Epithelial cell of proximal tubule (primary cell): ENCODE measurements around the gene TBC1D22A. TPM values are rescaled to one million over a fixed set of nuclear protein-coding genes. Genes with fewer than 3 reads are reported as not detected.

Experiments used
- DNase-seq: peaks from one replicate; pipeline ENCODE4 v3.0.0-alpha.2; 2011; ENCODE audit warnings: low read depth
- H3K4me3 ChIP-seq: 2 replicates; pipeline ENCODE4 v1.5.1; 2011; ENCODE audit warnings: low read depth, mild to moderate bottlenecking, low read length
- CTCF ChIP-seq: conservative IDR thresholded peaks from 2 replicates; pipeline ENCODE4 v1.5.1; 2012; ENCODE audit warnings: low read depth, mild to moderate bottlenecking, low read length
- total RNA-seq: library from RNA; depleted of rRNA; stranded (reverse); fragments of >200 nt; gene quantifications from 2 replicates; pipeline ENCODE4 v1.2.3, GENCODE V29; 2015

Gene TBC1D22A
- total RNA-seq, 1 donor from 2014 or later: 22.7 TPM

- no peak overlapping the region for H3K4me3 ChIP-seq
- no peak for TF ChIP-seq CTCF
- no peak for DNase-seq
Observed at GRCh38 chr22:46846150-46846831, 83.8 kb downstream of the TBC1D22A start.

- no peak for DNase-seq
- no peak for TF ChIP-seq CTCF
- H3K4me3 ChIP-seq: no peak overlapping the region
Observed at GRCh38 chr22:46846832-46847355, 84.4 kb downstream of the TBC1D22A start.

- no peak for DNase-seq
- TF ChIP-seq CTCF: no peak
- no peak overlapping the region for H3K4me3 ChIP-seq
Observed at GRCh38 chr22:46848197-46848596, 85.7 kb downstream of the TBC1D22A start.

GRCh38 chr22:46849101-46849500 lies 86.7 kb downstream of the TBC1D22A start:
- no peak for TF ChIP-seq CTCF
- H3K4me3 ChIP-seq: no peak overlapping the region
- DNase-seq: no peak

GRCh38 chr22:46849951-46850350 lies 87.5 kb downstream of the TBC1D22A start:
- DNase-seq: no peak
- no peak overlapping the region for H3K4me3 ChIP-seq
- TF ChIP-seq CTCF: no peak

GRCh38 chr22:46851311-46851710 lies 88.9 kb downstream of the TBC1D22A start:
- DNase-seq: no peak
- TF ChIP-seq CTCF: no peak
- no peak overlapping the region for H3K4me3 ChIP-seq

GRCh38 chr22:46851941-46852340 lies 89.5 kb downstream of the TBC1D22A start:
- TF ChIP-seq CTCF: no peak
- no peak overlapping the region for H3K4me3 ChIP-seq
- DNase-seq: no peak
